Liver (tissue), 9 donors: Measurements from ENCODE around the gene CRACR2B. TPM values are rescaled to one million over a fixed set of nuclear protein-coding genes. Genes with fewer than 3 reads are reported as not detected.

ENCODE experiments used
- DNase-seq: peaks from one replicate; pipeline ENCODE4 v3.0.0-alpha.2; 2017; ENCODE audit warnings: low spot score
- H3K27ac ChIP-seq, 2 donors: one replicate each; pipeline ENCODE4 v1.7.0; 2013; ENCODE audit warnings: inconsistent platforms in 2 of 2, low read length in 2 of 2, control low read depth in 1 of 2, low read depth in 1 of 2, mild to moderate bottlenecking in 1 of 2
- H3K27me3 ChIP-seq, 4 donors: one replicate each; pipeline versions ENCODE4 v1.6.1 to v1.7.0; 2013; ENCODE audit warnings: low read length in 3 of 4, inconsistent platforms in 1 of 4, mild to moderate bottlenecking in 1 of 4, moderate library complexity in 1 of 4; ENCODE audit not compliant: control insufficient read depth in 4 of 4, insufficient read depth in 4 of 4
- H3K36me3 ChIP-seq, 4 donors: one replicate each; pipeline versions ENCODE4 v1.6.1 to v1.7.0; 2013; ENCODE audit warnings: low read length in 3 of 4, mild to moderate bottlenecking in 3 of 4, low read depth in 1 of 4, moderate library complexity in 1 of 4; ENCODE audit not compliant: control insufficient read depth in 4 of 4, insufficient read depth in 3 of 4
- H3K4me1 ChIP-seq, 4 donors: one replicate each; pipeline versions ENCODE4 v1.6.1 to v1.7.0; 2013; ENCODE audit warnings: low read length in 3 of 4, mild to moderate bottlenecking in 3 of 4, moderate library complexity in 1 of 4; ENCODE audit not compliant: control insufficient read depth in 4 of 4, insufficient read depth in 4 of 4
- H3K4me3 ChIP-seq, 3 donors: one replicate each; pipeline versions ENCODE4 v1.6.1 to v1.7.0; 2013; ENCODE audit warnings: low read length in 3 of 3, control low read depth in 1 of 3, low read depth in 1 of 3, mild to moderate bottlenecking in 1 of 3
- H3K9ac ChIP-seq, 2 donors: one replicate each; pipeline ENCODE4 v1.7.0; 2013; ENCODE audit warnings: low read length in 2 of 2, mild to moderate bottlenecking in 2 of 2, moderate library complexity in 2 of 2, control low read depth in 1 of 2, low read depth in 1 of 2
- H3K9me3 ChIP-seq, 4 donors: one replicate each; pipeline versions ENCODE4 v1.6.1 to v1.7.0; 2013; ENCODE audit warnings: low read length in 3 of 4; ENCODE audit not compliant: control insufficient read depth in 4 of 4
- EGR1 ChIP-seq, 2 donors: IDR thresholded peaks; 2 replicates each; pipeline ENCODE4 v1.6.1; 2016 to 2018; ENCODE audit warnings: antibody characterized with exemption in 2 of 2, low read depth in 2 of 2
- FOXA1 ChIP-seq: IDR thresholded peaks from 2 replicates; pipeline ENCODE4 v1.6.1; 2016; ENCODE audit warnings: antibody characterized with exemption
- FOXA2 ChIP-seq: IDR thresholded peaks from 2 replicates; pipeline ENCODE4 v1.6.1; 2016; ENCODE audit warnings: antibody characterized with exemption
- GABPA ChIP-seq, 2 donors: IDR thresholded peaks in 1 of 2; conservative IDR thresholded peaks in 1 of 2; 2 replicates each; pipeline ENCODE4 v1.6.1; 2016; ENCODE audit warnings: antibody characterized with exemption in 2 of 2, mild to moderate bottlenecking in 1 of 2, moderate library complexity in 1 of 2
- HNF4A ChIP-seq, 2 donors: conservative IDR thresholded peaks; 2 replicates each; pipeline ENCODE4 v1.6.1; 2016; ENCODE audit warnings: antibody characterized with exemption in 2 of 2, mild to moderate bottlenecking in 2 of 2
- HNF4G ChIP-seq: IDR thresholded peaks from 2 replicates; pipeline ENCODE4 v1.6.1; 2016; ENCODE audit warnings: antibody characterized with exemption
- JUND ChIP-seq, 2 donors: IDR thresholded peaks; 2 replicates each; pipeline ENCODE4 v1.6.1; 2016; ENCODE audit warnings: antibody characterized with exemption in 2 of 2
- NR2F2 ChIP-seq: IDR thresholded peaks from 2 replicates; pipeline ENCODE4 v1.6.1; 2016; ENCODE audit warnings: antibody characterized with exemption
- RAD21 ChIP-seq, 2 donors: IDR thresholded peaks; 2 replicates each; pipeline ENCODE4 v1.6.1; 2016; ENCODE audit warnings: antibody characterized with exemption in 2 of 2, mild to moderate bottlenecking in 2 of 2
- RXRA ChIP-seq, 2 donors: IDR thresholded peaks; 2 replicates each; pipeline ENCODE4 v1.6.1; 2017 to 2018; ENCODE audit warnings: antibody characterized with exemption in 2 of 2, mild to moderate bottlenecking in 1 of 2
- SP1 ChIP-seq: IDR thresholded peaks from 2 replicates; pipeline ENCODE4 v1.6.1; 2018; ENCODE audit warnings: antibody characterized with exemption, mild to moderate bottlenecking
- TAF1 ChIP-seq: conservative IDR thresholded peaks from 2 replicates; pipeline ENCODE4 v1.6.1; 2016; ENCODE audit warnings: antibody characterized with exemption, mild to moderate bottlenecking
- YY1 ChIP-seq: IDR thresholded peaks from 2 replicates; pipeline ENCODE4 v1.6.1; 2016; ENCODE audit warnings: antibody characterized with exemption, mild to moderate bottlenecking
- WGBS: extraction: QIAGEN DNeasy Blood & Tissue Kit; methylation state at CpG from one replicate; pipeline ENCODE4 v1.1.7; 2013; 5-methylcytosine and 5-hydroxymethylcytosine counted together
- polyA plus RNA-seq, 2 donors: library from polyadenylated mRNA; stranded (reverse) in 1 of 2; unstranded in 1 of 2; fragments of 200-250 nt in 1 of 2; fragments of >200 nt in 1 of 2; fragmentation: Nextera tagmentation in 1 of 2; extraction: Ambion mirVana in 1 of 2; gene quantifications; one replicate each; pipeline versions ENCODE4 v1.2.1 to v1.2.3, GENCODE V29; 2013 to 2015
- total RNA-seq, 2 donors: library from RNA; depleted of rRNA; stranded (reverse); fragments of >200 nt; gene quantifications; one replicate each; pipeline ENCODE4 v1.2.3, GENCODE V29; 2014
- TF ChIP-seq, protein P1 (sequence below): fragments of 150-350 bp; IDR thresholded peaks from 2 replicates; pipeline ENCODE4 v1.5.1; 2017; ENCODE audit warnings: improper control_type of control experiment, low read depth, low read length; ENCODE audit not compliant: missing input control
- TF ChIP-seq, protein P2 (sequence below): IDR thresholded peaks from 2 replicates; pipeline ENCODE4 v1.6.1; 2016; ENCODE audit warnings: antibody characterized with exemption
- TF ChIP-seq, protein P3 (sequence below): IDR thresholded peaks from 2 replicates; pipeline ENCODE4 v1.6.1; 2016; ENCODE audit warnings: antibody characterized with exemption, mild to moderate bottlenecking
- TF ChIP-seq, protein P4 (sequence below): IDR thresholded peaks from 2 replicates; pipeline ENCODE4 v1.6.1; 2016; ENCODE audit warnings: antibody characterized with exemption
- TF ChIP-seq, protein P5 (sequence below): IDR thresholded peaks from 2 replicates; pipeline ENCODE4 v1.6.1; 2016; ENCODE audit warnings: antibody characterized with exemption
- donor health status: healthy.
- donor health status: healthy.
- donor health status: healthy.
- donor health status: healthy.
- donor health status: healthy.

The CRACR2B gene
- total and polyA plus RNA-seq, 4 donors, result 0.14 to 2.9 (median 2.2) TPM

DNA sequence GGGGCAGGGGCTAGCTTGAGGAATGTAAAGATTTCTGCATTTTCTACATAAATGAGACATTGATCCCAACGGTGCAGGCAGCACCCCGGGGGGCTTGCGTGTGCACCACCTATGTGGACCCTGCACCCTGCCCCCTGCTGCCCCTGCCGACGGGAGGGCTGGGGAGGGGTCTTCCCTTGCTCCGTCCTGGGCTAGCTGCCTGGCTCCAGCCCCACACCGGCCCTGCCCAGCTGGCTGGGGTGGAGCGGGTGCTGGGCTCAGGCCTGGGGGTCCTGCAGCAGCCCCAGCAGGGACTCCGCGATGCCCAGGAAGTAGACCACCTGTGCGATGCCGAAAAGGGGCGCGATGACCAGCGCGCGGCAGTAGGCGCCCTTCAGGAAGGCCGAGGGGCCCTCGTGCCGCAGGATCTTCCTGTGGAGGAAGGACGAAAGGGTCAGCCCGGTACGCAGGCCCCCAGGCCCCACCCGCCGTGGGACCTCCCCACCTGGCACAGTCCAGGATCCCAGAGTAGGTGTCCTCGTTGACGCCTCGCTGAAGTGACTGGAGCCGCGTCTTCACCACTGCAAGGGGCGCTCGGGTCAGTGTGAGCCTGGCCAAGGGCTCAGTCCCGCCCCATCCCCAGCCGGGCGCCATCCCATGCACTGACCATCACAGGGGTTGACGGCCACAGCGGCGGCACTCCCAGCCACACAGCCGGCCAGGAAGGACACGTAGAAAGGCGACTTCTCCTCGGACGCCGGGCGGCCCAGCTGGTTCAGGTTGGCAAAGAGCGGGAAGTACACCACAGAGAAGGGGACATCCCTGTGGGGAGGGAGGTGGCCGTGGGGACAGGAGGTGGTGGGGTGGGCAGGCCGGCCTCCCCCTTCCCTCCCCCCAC lies 35.8 kb upstream of the CRACR2B start (continued):
- TF ChIP-seq, protein P1, sequence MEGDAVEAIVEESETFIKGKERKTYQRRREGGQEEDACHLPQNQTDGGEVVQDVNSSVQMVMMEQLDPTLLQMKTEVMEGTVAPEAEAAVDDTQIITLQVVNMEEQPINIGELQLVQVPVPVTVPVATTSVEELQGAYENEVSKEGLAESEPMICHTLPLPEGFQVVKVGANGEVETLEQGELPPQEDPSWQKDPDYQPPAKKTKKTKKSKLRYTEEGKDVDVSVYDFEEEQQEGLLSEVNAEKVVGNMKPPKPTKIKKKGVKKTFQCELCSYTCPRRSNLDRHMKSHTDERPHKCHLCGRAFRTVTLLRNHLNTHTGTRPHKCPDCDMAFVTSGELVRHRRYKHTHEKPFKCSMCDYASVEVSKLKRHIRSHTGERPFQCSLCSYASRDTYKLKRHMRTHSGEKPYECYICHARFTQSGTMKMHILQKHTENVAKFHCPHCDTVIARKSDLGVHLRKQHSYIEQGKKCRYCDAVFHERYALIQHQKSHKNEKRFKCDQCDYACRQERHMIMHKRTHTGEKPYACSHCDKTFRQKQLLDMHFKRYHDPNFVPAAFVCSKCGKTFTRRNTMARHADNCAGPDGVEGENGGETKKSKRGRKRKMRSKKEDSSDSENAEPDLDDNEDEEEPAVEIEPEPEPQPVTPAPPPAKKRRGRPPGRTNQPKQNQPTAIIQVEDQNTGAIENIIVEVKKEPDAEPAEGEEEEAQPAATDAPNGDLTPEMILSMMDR, result no peak
- TF ChIP-seq TAF1 (no peak), NR2F2 (no peak)

DNA sequence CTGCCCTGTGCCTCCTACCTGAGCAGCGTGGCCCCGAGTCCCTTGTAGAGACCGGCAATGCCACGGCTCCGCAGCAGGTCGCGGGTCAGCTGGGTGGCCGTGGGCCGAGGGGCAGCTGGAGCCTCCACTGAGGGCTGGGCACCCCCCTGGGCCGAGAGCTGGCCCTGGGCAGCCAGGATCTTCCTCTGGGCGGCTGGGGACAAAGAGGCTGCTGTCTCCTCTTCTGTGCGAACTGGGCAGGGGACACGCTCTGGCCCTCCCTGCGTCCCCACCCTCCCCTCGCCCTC lies 35.2 kb upstream of the CRACR2B start:
- 97% methylated on average over 15 of the region's 15 CpGs for WGBS
- H3K4me1 ChIP-seq, result peaks cover 7 to 38% (median 26%) of the 10 kb centered on the region in 4 donors
- H3K36me3 ChIP-seq, result peaks cover 0 to 10% (median 5%) of the 10 kb centered on the region in 4 donors
- no peaks in the 10 kb centered on the region for H3K27me3 ChIP-seq
- no peak overlapping the region for H3K27ac ChIP-seq
- DNase-seq, result no peak
- H3K9me3 ChIP-seq, result no peaks in the 10 kb centered on the region
- no peak overlapping the region for H3K9ac ChIP-seq
- H3K4me3 ChIP-seq, result no peak overlapping the region
- TF ChIP-seq, protein P2, sequence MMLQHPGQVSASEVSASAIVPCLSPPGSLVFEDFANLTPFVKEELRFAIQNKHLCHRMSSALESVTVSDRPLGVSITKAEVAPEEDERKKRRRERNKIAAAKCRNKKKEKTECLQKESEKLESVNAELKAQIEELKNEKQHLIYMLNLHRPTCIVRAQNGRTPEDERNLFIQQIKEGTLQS, result no peak

DNA sequence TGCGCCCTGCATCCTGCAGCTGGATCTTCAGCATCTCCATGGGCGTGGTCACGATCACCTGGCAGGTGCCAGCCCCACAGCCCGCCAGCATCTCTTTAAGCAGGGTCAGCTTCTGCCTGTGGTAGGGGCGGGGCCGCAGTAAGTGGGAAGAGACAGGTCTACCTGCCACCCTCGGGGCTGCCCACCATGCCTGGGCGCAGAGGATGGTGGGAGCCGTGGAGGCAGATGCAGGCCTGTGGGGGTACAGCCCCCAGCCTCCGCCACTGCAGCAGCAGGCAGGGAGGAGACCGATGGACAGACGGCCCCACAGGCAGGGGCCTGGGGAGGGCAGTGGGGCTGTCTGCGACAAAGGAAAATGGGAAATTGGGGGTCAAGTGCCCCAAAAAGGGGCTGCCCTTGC lies 34.8 kb upstream of the CRACR2B start:
- Histone ChIP-seq H3K4me3 (no peak overlapping the region), H3K27ac (no peak overlapping the region), H3K9me3 (no peaks in the 10 kb centered on the region), H3K9ac (no peak overlapping the region), H3K4me1 (peaks cover 7 to 41% (median 28%) of the 10 kb centered on the region in 4 donors), H3K36me3 (peaks cover 0 to 10% (median 5%) of the 10 kb centered on the region in 4 donors), H3K27me3 (no peaks in the 10 kb centered on the region)
- WGBS, result 95% methylated on average over 13 of the region's 13 CpGs
- TF ChIP-seq, protein P3, sequence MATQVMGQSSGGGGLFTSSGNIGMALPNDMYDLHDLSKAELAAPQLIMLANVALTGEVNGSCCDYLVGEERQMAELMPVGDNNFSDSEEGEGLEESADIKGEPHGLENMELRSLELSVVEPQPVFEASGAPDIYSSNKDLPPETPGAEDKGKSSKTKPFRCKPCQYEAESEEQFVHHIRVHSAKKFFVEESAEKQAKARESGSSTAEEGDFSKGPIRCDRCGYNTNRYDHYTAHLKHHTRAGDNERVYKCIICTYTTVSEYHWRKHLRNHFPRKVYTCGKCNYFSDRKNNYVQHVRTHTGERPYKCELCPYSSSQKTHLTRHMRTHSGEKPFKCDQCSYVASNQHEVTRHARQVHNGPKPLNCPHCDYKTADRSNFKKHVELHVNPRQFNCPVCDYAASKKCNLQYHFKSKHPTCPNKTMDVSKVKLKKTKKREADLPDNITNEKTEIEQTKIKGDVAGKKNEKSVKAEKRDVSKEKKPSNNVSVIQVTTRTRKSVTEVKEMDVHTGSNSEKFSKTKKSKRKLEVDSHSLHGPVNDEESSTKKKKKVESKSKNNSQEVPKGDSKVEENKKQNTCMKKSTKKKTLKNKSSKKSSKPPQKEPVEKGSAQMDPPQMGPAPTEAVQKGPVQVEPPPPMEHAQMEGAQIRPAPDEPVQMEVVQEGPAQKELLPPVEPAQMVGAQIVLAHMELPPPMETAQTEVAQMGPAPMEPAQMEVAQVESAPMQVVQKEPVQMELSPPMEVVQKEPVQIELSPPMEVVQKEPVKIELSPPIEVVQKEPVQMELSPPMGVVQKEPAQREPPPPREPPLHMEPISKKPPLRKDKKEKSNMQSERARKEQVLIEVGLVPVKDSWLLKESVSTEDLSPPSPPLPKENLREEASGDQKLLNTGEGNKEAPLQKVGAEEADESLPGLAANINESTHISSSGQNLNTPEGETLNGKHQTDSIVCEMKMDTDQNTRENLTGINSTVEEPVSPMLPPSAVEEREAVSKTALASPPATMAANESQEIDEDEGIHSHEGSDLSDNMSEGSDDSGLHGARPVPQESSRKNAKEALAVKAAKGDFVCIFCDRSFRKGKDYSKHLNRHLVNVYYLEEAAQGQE, result no peak
- no peak for TF ChIP-seq RAD21 (IDR thresholded peaks at IDR 0.05)
- no peak for TF ChIP-seq HNF4A (conservative IDR thresholded peaks at IDR 0.05)
- no peak for TF ChIP-seq FOXA1
- TF ChIP-seq YY1, result no peak
- TF ChIP-seq, protein P4, sequence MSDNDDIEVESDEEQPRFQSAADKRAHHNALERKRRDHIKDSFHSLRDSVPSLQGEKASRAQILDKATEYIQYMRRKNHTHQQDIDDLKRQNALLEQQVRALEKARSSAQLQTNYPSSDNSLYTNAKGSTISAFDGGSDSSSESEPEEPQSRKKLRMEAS, result no peak
- TF ChIP-seq, protein P5, sequence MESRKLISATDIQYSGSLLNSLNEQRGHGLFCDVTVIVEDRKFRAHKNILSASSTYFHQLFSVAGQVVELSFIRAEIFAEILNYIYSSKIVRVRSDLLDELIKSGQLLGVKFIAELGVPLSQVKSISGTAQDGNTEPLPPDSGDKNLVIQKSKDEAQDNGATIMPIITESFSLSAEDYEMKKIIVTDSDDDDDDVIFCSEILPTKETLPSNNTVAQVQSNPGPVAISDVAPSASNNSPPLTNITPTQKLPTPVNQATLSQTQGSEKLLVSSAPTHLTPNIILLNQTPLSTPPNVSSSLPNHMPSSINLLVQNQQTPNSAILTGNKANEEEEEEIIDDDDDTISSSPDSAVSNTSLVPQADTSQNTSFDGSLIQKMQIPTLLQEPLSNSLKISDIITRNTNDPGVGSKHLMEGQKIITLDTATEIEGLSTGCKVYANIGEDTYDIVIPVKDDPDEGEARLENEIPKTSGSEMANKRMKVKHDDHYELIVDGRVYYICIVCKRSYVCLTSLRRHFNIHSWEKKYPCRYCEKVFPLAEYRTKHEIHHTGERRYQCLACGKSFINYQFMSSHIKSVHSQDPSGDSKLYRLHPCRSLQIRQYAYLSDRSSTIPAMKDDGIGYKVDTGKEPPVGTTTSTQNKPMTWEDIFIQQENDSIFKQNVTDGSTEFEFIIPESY, result no peak
- no peak for TF ChIP-seq GABPA (IDR thresholded peaks at IDR 0.05 in 1 of 2, conservative IDR thresholded peaks at IDR 0.05 in 1 of 2)
- TF ChIP-seq, protein P2, result no peak
- no peak for TF ChIP-seq HNF4G
- TF ChIP-seq SP1, result no peak
- no peak for TF ChIP-seq RXRA (IDR thresholded peaks at IDR 0.05)
- TF ChIP-seq FOXA2, result no peak
- no peak for TF ChIP-seq EGR1 (IDR thresholded peaks at IDR 0.05; ENCODE audit: low read depth in 2 of 2)
- TF ChIP-seq, protein P1, result no peak
- TF ChIP-seq JUND (IDR thresholded peaks at IDR 0.05), result no peak
- no peak for TF ChIP-seq TAF1
- no peak for DNase-seq
